ENCODE results near the gene CAMK2N2. TPM values are rescaled to one million over a fixed set of nuclear protein-coding genes. Genes with fewer than 3 reads are reported as not detected.

Gene CAMK2N2
- total RNA-seq, 2 donors from 2014 or later: not detected

DNA sequence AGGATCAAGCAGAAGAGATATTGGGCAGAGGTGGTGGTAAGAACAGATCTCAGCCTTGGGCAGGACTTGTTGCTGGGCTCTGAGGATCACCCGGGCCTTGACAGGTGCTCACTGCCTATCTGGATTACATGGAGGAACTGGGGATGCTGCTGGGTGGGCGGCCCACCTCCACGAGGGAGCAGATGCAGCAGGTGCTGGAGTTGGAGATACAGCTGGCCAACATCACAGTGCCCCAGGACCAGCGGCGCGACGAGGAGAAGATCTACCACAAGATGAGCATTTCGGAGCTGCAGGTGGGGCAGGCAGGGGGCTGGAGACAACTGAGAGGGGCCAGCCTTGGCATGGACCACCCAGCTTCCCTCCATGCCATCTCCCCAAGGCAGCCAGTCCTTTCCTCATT lies 22.3 kb upstream of the CAMK2N2 start:
- H3K27me3 ChIP-seq: no peaks in the 10 kb centered on the region

DNA sequence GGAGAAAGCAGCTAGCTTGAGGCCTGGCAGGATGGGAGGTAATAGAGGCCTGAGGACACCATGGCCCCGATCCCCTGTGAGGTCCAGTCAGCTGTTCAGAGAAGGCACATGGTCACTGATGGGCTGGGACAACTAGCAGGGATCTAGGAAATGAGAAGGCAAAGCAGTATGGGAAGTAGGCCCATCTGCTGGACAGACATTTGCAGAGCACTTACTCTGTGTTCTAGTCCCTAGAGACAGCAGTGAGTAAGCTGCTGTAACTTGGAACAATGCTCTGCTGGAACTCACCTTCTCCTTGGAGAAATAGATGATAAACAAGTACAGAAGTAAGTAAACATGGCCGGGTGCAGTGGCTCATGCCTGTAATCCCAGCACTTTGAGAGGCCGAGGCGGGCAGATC lies 21.6 kb upstream of the CAMK2N2 start:
- H3K36me3 ChIP-seq: no peaks in the 10 kb centered on the region
- no peaks in the 10 kb centered on the region for H3K27me3 ChIP-seq
- no peaks in the 10 kb centered on the region for H3K4me1 ChIP-seq
- no peaks in the 10 kb centered on the region for H3K9me3 ChIP-seq
- H3K4me3 ChIP-seq: no peak overlapping the region
- no peak for DNase-seq (ENCODE audit: low spot score)
- no peak overlapping the region for H3K27ac ChIP-seq
- TF ChIP-seq, protein P1, sequence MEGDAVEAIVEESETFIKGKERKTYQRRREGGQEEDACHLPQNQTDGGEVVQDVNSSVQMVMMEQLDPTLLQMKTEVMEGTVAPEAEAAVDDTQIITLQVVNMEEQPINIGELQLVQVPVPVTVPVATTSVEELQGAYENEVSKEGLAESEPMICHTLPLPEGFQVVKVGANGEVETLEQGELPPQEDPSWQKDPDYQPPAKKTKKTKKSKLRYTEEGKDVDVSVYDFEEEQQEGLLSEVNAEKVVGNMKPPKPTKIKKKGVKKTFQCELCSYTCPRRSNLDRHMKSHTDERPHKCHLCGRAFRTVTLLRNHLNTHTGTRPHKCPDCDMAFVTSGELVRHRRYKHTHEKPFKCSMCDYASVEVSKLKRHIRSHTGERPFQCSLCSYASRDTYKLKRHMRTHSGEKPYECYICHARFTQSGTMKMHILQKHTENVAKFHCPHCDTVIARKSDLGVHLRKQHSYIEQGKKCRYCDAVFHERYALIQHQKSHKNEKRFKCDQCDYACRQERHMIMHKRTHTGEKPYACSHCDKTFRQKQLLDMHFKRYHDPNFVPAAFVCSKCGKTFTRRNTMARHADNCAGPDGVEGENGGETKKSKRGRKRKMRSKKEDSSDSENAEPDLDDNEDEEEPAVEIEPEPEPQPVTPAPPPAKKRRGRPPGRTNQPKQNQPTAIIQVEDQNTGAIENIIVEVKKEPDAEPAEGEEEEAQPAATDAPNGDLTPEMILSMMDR (IDR thresholded peaks at IDR 0.05): no peak

More for the DNA sequence above, 22.3 kb upstream of the CAMK2N2 start:
- TF ChIP-seq, protein P1 (IDR thresholded peaks at IDR 0.05): no peak
- Histone ChIP-seq H3K9me3 (no peaks in the 10 kb centered on the region), H3K27ac (no peak overlapping the region), H3K4me3 (no peak overlapping the region), H3K4me1 (no peaks in the 10 kb centered on the region), H3K36me3 (no peaks in the 10 kb centered on the region)
- no peak for DNase-seq (ENCODE audit: low spot score)

DNA sequence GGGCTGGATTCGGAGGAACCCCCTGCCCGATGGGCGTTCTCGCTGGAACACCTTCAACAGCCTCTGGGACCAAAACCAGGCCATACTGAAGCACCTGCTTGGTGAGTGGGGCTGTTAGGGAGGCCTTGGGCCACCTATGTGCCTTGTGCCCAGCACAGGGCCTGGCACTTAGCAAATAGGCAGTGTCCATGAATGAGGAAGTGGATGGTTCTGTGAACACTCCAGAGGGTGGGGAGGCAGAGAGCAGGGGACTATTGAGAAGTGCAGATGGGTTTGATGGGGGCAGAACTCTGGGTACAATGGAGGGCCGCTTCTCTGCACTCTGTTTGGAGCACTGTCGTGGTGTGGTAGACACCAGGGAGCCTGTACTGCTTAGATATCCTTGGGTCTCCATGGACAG lies 16.0 kb upstream of the CAMK2N2 start:
- no peak for DNase-seq (ENCODE audit: low spot score)
- Histone ChIP-seq H3K36me3 (no peaks in the 10 kb centered on the region), H3K27ac (no peak overlapping the region), H3K4me3 (no peak overlapping the region), H3K4me1 (no peaks in the 10 kb centered on the region), H3K9me3 (no peaks in the 10 kb centered on the region), H3K27me3 (peaks cover 0 to 5% of the 10 kb centered on the region in 2 donors)
- TF ChIP-seq, protein P1 (IDR thresholded peaks at IDR 0.05): no peak

DNA sequence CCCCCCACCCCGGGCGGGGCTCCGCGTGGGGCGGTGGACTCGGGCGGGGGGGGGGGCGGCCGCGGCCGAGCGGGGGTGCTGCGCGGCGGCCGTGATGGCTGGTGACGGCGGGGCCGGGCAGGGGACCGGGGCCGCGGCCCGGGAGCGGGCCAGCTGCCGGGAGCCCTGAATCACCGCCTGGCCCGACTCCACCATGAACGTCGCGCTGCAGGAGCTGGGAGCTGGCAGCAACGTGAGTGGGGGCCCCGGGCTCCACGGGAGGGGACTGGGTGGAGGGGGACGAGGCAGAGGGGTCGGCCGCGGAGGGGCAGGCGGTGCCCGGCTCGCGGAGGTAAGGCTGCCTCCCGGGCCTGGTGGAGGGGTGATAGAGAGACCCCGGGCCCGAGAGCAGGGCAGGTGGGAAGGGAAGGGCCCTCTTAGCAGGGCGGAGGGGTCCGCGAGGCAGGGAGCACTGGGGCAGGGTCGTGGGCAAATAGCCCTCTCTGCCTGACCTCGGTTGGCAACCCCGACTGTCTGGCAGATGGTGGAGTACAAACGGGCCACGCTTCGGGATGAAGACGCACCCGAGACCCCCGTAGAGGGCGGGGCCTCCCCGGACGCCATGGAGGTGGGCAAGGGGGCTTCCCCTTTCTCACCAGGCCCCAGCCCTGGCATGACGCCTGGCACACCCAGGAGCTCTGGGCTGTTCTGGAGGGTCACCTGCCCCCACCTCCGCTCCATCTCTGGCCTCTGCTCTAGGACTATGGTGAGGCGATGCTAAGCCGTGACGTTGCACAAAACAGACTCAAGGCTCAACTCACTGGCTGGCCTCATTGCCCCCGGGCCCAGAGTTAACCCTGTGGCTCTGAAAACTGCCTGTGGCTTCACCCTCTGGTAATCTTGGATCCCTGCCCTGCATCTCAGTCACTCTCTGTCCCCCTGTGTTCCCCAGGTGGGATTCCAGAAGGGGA lies 14.9 kb upstream of the CAMK2N2 start, which contains the start of gene ECE2:
ECE2 (plus strand) TSS at position 62 of the 950 bp plus-strand sequence; CDS start at position 194, 132 bp downstream.
- peak within 1 kb of the TSS; percentile 11 to 32 for H3K4me3 ChIP-seq
- no peak for DNase-seq (ENCODE audit: low spot score)
- H3K4me1 ChIP-seq: no peaks in the 10 kb centered on the region
- H3K36me3 ChIP-seq: no peaks in the 10 kb centered on the region
- H3K9me3 ChIP-seq: no peaks in the 10 kb centered on the region
- H3K27ac ChIP-seq: no peak within 1 kb of the TSS
- peaks cover 0 to 5% of the 10 kb centered on the region in 2 donors for H3K27me3 ChIP-seq
- TF ChIP-seq, protein P1 (IDR thresholded peaks at IDR 0.05): no peak

DNA sequence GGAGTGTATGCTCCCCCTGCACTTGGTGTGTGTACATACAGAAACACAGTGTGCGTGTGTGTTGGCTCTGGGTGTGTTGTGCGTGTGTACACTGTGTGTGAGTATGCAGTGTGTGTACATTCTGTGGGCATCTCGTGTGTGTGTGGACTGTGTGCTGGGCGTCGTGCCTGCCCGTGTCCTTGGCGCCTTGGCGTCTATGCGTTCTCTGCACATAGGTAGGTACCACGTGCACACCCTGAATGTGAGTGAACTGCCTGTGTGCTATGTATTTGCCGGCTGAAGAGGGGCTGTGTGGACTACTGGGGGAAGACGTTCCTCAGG lies 14.0 kb upstream of the CAMK2N2 start:
- Histone ChIP-seq H3K4me1 (no peaks in the 10 kb centered on the region), H3K27ac (no peak overlapping the region), H3K36me3 (no peaks in the 10 kb centered on the region), H3K9me3 (no peaks in the 10 kb centered on the region), H3K27me3 (peaks cover 0 to 5% of the 10 kb centered on the region in 2 donors), H3K4me3 (no peak overlapping the region)
- TF ChIP-seq, protein P1 (IDR thresholded peaks at IDR 0.05): no peak
- no peak for DNase-seq (ENCODE audit: low spot score)

Measured in right atrium auricular region (tissue), 2 donors.